ENCODE data around the gene CDK11A.
"Not testable (repeated sequence)": the region's sequence is repeated elsewhere in the genome, so short reads cannot be mapped to it uniquely, and the experiment has no call there.

DNA sequence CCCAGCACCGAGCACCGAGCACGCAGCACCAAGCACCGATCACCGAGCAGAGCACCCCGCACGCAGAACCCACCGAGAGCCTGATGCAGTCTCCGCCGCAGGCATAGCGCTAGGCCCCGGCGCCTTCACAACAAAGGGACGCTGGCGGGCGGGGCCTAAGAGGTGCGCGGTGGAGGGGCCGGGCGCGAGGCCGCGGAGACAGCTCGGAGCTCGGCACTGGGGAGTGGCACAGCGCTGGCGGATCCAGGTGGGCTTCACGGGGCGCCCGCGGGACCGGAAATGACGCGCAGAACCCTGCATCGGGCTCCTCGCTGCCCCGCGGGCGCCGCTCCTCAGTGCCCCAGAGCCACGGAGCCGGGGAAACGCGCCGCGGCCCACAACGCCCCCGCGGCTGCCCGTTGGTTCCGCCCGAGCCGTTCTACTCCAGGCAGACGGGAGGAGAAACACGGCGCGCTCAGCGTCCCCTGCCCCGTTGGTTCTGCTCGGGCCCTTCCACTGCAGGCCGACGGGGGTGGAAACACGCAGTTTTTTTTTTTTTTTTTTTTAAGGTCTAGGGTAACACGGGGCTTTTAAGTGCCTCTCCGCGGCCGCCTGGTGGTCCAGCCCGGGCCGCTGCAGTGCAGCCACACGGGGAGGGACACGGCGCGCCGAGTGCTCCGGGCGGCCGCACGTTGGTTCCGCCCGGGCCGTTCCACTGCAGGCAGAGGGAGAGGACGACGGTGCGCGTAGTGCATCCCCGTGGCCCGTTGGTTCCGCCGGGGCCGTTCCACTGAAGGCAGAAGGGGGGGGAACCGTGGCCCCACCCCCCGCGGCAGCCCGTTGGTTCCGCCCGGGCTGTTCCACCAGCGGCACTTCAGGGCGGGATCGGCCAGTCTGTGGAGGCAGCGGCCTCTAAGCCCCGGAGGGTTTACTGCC lies 21.8 kb upstream of the CDK11A start:
- TF ChIP-seq, protein P1, sequence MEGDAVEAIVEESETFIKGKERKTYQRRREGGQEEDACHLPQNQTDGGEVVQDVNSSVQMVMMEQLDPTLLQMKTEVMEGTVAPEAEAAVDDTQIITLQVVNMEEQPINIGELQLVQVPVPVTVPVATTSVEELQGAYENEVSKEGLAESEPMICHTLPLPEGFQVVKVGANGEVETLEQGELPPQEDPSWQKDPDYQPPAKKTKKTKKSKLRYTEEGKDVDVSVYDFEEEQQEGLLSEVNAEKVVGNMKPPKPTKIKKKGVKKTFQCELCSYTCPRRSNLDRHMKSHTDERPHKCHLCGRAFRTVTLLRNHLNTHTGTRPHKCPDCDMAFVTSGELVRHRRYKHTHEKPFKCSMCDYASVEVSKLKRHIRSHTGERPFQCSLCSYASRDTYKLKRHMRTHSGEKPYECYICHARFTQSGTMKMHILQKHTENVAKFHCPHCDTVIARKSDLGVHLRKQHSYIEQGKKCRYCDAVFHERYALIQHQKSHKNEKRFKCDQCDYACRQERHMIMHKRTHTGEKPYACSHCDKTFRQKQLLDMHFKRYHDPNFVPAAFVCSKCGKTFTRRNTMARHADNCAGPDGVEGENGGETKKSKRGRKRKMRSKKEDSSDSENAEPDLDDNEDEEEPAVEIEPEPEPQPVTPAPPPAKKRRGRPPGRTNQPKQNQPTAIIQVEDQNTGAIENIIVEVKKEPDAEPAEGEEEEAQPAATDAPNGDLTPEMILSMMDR (IDR thresholded peaks at IDR 0.05), result peak in 1 of 3 experiments; percentile 59
- TF ChIP-seq POLR2A (IDR thresholded peaks at IDR 0.05; ENCODE audit: low read depth); EP300 (IDR thresholded peaks at IDR 0.05): not testable (repeated sequence)

Measured in esophagus muscularis mucosa (tissue), 4 donors.